Activated T-helper 1 cell treated with anti-CD3 and anti-CD28 coated beads, Interleukin-12 subunit alpha, Interleukin-12 subunit beta, Interleukin-2, Interleukin-4 antibody, amounts not matched to agents 30 ng/mL and 10 ng/mL and 1 ng/mL, durations not matched to agents 14 hours and 24 hours and 36 hours (primary cell): ENCODE results near the gene CES3. TPM values are rescaled to one million over a fixed set of nuclear protein-coding genes. Genes with fewer than 3 reads are reported as not detected.
"Not testable (repeated sequence)": the region's sequence is repeated elsewhere in the genome, so short reads cannot be mapped to it uniquely, and the experiment has no call there.

Experiments
- DNase-seq: peaks from one replicate; pipeline ENCODE4 v3.0.0; 2021; ENCODE audit warnings: low spot score
- H3K27ac Mint-ChIP-seq: one replicate; pipeline ENCODE4 v1.8.0; 2021; ENCODE audit warnings: mild to moderate bottlenecking, mixed read lengths
- H3K27me3 Mint-ChIP-seq: one replicate; pipeline ENCODE4 v1.8.0; 2022; ENCODE audit warnings: mild to moderate bottlenecking, moderate library complexity, mixed read lengths; ENCODE audit not compliant: insufficient read depth
- H3K36me3 Mint-ChIP-seq: one replicate; pipeline ENCODE4 v1.8.0; 2021; ENCODE audit warnings: low read depth, mixed read lengths
- H3K4me1 Mint-ChIP-seq: one replicate; pipeline ENCODE4 v1.8.0; 2021; ENCODE audit warnings: low read depth, mixed read lengths
- H3K4me3 Mint-ChIP-seq: one replicate; pipeline ENCODE4 v1.8.0; 2021; ENCODE audit warnings: mild to moderate bottlenecking, moderate library complexity, mixed read lengths
- H3K9me3 Mint-ChIP-seq: one replicate; pipeline ENCODE4 v1.8.0; 2021; ENCODE audit warnings: mixed read lengths
- intact Hi-C: fragments of 100-400 bp; cut with micrococcal nuclease; formaldehyde crosslinking; loops from one replicate; pipeline ENCODE4 v1.15.1; 2024
- total RNA-seq: library from RNA; stranded (reverse); gene quantifications from 2 replicates; pipeline ENCODE4 v1.2.3, GENCODE V29; 2022

The CES3 gene
- total RNA-seq, 1 donor from 2014 or later = 5.6 TPM

DNA sequence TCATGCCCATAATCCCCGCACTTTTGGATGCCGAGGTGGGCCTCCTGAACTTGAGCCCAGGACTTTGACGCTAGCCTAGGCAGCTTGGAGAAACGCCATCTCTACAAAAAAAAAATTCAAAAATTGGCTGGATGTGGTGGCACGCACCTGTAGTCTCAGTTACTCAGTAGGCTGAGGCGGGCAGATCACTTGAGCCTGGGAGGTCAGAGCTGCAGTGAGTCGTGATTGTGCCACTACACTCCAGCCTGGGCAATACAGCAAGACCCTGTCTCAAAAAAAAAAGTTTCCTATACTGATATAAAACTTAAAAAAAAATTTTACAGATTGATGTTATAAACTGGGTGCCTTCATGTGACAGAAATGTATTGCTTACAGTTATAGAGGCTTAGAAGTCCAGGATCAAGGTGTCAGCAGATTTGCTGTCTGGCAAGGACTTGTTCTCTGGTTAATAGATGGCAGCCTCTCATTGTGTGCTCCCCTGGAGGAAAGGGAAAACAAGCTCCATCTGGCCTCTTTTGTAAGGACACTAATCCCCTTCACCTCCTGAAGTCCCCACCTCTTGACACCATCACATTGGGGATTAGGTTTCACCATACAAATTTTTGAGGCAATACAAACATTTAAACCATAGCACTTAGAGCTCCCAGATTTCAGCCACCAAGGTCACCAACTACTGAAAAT, 8.5 kb upstream of the CES3 start:
- Mint-ChIP-seq H3K4me1 (peaks cover 23% of the 10 kb centered on the region), H3K27me3 (peaks cover 27% of the 10 kb centered on the region), H3K27ac (no peak overlapping the region), H3K4me3 (no peak overlapping the region), H3K9me3 (peaks cover 8% of the 10 kb centered on the region), H3K36me3 (no peaks in the 10 kb centered on the region)
- DNase-seq = no peak
- intact Hi-C loops = loop anchor here (5.0 kb wide), 2 partner anchors 150 to 465 kb away; partner anchors contain the start of gene ZDHHC1

DNA sequence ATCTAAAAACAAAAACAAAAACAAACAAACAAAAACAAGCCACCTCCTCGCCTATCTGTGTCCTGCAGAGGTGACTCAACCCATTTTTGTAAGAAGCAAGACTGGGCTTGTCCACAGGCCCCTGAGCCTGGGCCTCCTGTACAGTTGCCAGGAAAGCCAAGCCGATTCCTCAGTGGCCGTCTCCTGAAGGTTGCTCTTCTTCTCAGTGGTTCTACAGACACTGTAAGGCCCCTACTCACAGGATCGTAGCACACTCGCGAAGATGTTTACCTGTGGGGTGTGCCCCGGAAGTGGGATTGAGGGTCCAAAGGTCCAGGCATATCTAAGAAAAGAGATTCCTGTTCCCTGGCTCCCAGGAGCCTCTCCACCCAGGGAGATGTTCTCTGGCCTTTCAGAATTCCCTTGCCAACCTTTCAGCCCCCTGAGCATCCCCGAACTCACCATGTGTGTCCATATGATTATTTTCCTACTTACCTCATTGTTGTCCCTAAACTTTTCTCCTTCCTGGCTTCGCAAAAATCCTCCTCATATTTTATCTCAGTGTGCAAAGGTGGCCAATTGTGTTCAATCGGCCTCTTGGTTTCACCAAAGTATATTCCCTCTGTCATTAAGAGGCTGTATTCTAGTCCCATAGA, 7.5 kb upstream of the CES3 start:
- Mint-ChIP-seq H3K36me3 (no peaks in the 10 kb centered on the region), H3K9me3 (peaks cover 8% of the 10 kb centered on the region), H3K4me1 (peaks cover 25% of the 10 kb centered on the region), H3K27ac (peak overlapping the region; percentile 2), H3K27me3 (peaks cover 20% of the 10 kb centered on the region), H3K4me3 (no peak overlapping the region)
- DNase-seq = no peak
- intact Hi-C loops = loop anchor here (1.0 to 5.0 kb wide), 7 partner anchors 24 to 464 kb away; partner anchors contain the start of genes MATCAP1 and ZDHHC1

DNA sequence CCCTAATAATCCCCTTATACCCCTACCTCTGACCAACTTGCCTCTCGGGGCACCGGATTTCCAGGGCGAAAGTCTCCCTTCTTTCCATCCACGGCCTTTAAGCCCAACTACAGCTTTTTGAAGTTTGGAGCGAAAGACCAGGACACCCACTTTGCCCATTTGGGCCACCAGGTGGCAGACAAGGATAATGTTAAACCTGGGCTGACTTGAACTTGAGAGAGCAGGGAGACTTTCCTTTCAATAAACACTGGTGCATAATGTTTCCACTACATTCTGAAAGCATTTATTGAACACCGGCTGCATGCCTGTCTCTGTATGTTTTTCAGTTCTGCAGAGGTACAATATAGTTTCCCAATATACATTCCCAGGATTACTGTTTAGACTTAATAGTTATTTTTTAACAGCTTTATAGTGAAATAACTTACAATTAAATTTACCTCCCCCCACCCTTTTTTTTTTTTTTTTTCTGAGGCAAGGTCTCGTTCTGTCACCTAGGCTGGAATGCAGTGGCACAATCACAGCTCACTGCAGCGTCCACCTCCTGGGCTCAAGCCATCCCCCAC, 6.9 kb upstream of the CES3 start:
- H3K4me3 Mint-ChIP-seq = no peak overlapping the region
- H3K36me3 Mint-ChIP-seq = no peaks in the 10 kb centered on the region
- intact Hi-C loops = loop anchor here (1.0 to 5.0 kb wide), 7 partner anchors 23 to 463 kb away; partner anchors contain the start of genes MATCAP1 and ZDHHC1
- peaks cover 30% of the 10 kb centered on the region for H3K4me1 Mint-ChIP-seq
- peak; percentile 71 for DNase-seq
- peak overlapping the region; percentile 18 for H3K27ac Mint-ChIP-seq
- peaks cover 8% of the 10 kb centered on the region for H3K9me3 Mint-ChIP-seq
- H3K27me3 Mint-ChIP-seq = peaks cover 16% of the 10 kb centered on the region

DNA sequence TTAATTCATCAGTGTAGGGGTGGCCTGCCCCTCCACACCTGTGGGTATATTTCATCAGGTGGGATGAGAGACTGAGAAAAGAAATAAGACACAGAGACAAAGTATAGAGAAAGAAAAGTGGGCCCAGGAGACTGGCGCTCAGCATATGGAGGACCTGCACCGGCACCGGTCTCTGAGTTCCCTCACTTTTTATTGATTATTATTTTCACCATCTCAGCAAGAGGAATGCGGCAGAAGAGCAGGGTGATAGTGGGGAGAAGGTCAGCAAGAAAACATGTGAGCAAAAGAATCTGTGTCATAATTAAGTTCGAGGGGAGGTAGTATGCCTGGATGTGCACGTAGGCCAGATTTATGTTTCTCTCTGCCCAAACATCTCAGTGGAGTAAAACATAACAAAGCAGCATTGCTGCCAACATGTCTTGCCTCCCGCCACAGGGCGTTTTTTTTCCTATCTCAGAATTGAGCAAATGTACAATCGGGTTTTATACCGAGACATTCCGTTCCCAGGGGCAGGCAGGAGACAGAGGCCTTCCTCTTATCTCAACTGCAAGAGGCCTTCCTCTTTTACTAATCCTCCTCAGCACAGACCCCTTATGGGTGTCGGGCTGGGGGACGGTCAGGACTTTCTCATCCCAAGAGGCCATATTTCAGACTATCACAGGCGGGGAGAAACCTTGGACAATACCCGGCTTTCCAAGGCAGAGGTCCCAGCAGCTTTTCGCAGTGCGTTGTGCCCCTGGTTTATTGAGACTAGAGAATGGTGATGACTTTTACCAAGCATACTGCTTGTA, 5.5 kb upstream of the CES3 start:
- not testable (repeated sequence) for H3K4me3 Mint-ChIP-seq, H3K9me3 Mint-ChIP-seq, H3K36me3 Mint-ChIP-seq, H3K27ac Mint-ChIP-seq, DNase-seq
- Mint-ChIP-seq H3K4me1 (peaks cover 35% of the 10 kb centered on the region), H3K27me3 (peaks cover 12% of the 10 kb centered on the region)
- intact Hi-C loops = loop anchor here (2.0 kb wide), 1 partner anchor 61 kb away; no protein-coding TSS in a partner anchor

DNA sequence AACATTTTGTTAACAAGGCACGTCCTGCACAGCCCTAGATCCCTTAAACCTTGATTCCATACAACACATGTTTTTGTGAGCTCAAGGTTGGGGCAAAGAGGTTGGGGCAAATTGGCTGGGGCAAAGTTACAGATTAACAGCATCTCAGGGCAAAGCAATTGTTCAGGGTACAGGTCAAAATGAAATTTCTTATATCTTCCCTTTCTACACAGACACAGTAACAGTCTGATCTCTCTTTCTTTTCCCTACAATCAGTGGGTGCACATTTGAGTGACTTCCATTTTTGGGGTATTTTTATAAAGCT, 5.0 kb upstream of the CES3 start:
- intact Hi-C loops, H3K4me3 Mint-ChIP-seq, H3K27ac Mint-ChIP-seq, H3K36me3 Mint-ChIP-seq, H3K9me3 Mint-ChIP-seq, DNase-seq: not testable (repeated sequence)
- Mint-ChIP-seq H3K4me1 (peaks cover 37% of the 10 kb centered on the region), H3K27me3 (peaks cover 12% of the 10 kb centered on the region)

DNA sequence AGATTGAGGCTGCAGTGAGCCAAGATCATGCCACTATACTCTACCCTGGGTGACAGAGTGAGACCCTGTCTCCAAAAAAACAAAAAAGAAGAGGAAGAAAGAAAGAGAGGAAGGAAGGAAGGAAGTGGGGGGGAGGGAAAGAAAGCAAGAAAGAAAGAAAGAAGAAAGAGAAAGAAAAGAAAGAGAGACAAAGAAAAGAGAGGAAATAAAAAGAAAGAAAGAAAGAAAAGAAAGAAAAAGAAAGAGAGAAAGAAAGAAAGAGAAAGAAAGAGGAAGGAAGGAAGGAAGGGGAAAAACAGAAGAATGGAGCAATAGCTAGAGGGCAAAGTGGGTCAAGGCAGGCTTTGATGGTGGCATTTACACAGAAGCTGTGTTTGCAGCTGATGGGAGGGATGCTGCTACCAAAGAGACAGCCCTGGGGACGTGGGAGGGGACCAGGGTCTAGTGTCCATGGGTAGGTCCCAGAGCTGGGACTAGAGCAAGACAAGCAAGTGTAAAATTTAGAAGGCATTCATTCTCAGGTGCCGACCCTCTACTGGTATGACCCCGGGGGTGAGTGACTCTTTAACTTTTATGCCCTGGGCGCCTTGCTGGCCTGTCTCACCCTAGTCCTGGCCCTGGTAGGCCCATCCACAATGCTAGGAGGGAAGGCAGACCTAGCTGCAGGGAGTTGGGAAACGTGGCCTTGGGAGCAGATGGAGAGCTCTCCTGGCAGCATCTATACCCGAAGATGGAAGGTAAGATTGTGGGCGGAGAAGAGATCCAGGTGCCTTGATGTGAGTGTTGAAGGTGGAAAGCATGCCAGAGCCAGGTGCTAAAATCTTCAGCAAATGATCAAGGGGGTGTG, 2.0 kb upstream of the CES3 start:
- peak overlapping the region; percentile 8 for H3K27ac Mint-ChIP-seq
- peaks cover 4% of the 10 kb centered on the region for H3K27me3 Mint-ChIP-seq
- DNase-seq = no peak
- intact Hi-C loops = no loop called here
- no peaks in the 10 kb centered on the region for H3K36me3 Mint-ChIP-seq
- peaks cover 46% of the 10 kb centered on the region for H3K4me1 Mint-ChIP-seq
- no peak overlapping the region for H3K4me3 Mint-ChIP-seq
- no peaks in the 10 kb centered on the region for H3K9me3 Mint-ChIP-seq

DNA sequence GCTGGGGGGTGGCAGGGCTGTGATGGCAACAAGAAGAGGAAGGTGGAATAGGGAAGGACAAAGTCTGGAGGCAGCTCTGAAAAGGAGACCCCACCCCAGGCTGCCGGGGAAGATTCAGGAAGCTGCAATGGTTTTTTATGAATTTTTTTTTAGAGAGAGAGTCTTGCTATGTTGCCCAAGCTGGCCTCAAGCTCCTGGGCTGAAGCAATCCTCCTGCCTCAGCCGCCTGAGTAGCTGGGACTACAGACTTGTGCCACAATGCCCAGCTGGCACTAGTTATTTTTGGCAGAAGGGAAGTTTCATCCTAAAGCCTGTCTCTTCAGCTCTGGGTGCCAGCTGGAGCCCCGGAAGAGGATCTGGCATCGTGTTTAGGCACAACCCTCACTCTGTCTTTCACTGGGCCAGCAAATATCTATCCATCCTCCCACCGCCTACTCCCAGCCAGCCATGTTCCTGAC, 1.3 kb upstream of the CES3 start:
- Mint-ChIP-seq H3K36me3 (no peaks in the 10 kb centered on the region), H3K9me3 (no peaks in the 10 kb centered on the region), H3K27me3 (peaks cover 4% of the 10 kb centered on the region), H3K4me3 (no peak overlapping the region), H3K27ac (no peak overlapping the region), H3K4me1 (peaks cover 45% of the 10 kb centered on the region)
- intact Hi-C loops = no loop called here
- DNase-seq = no peak

DNA sequence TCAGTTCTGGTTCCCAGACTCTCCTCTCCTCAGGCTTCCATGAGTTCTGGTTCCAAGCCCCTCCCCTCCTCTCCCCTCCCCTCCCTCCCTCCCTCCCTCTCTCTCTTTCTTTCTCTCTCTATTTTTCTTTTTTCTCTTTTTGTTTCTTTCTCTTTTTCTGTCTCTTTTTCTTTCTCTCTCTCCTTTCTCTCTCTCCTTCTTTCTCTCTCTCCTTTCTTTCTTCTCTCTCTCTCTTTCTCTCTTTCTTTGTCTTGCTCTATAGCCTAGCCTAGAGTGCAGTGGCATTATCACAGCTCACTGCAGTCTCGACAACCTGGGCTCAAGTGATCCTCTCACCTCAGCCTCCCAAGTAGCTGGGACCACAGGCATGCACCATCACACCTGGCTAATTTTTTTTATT, 796 bp upstream of the CES3 start:
- Mint-ChIP-seq H3K36me3 (no peaks in the 10 kb centered on the region), H3K9me3 (no peaks in the 10 kb centered on the region), H3K27me3 (peaks cover 4% of the 10 kb centered on the region), H3K4me3 (no peak overlapping the region), H3K4me1 (peaks cover 45% of the 10 kb centered on the region), H3K27ac (no peak overlapping the region)
- intact Hi-C loops = no loop called here
- DNase-seq = no peak

DNA sequence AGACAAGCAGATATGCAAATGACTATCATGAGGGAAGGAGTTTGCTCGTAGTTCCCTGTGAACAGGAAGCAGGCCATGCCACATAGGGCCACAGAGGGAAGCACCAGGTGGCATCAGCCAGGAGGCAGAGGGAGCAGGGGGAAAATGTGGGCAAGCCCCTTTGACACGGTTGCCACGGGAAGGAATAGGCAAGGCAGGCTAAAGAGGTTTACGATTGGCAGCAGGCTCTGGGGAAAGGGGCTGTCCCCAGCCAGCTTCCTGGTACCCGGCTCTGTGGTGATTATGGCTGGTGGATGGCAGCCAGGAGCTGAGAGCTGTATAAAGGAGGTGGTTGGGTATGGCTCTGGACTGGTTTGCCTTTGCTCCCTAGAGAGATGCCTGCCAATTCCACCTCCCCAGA, 848 bp downstream of the CES3 start:
- intact Hi-C loops = no loop called here
- Mint-ChIP-seq H3K9me3 (no peaks in the 10 kb centered on the region), H3K4me3 (peak overlapping the region; percentile 82), H3K27me3 (peaks cover 4% of the 10 kb centered on the region), H3K4me1 (peaks cover 45% of the 10 kb centered on the region), H3K36me3 (no peaks in the 10 kb centered on the region), H3K27ac (peak overlapping the region; percentile 94)
- no peak for DNase-seq

DNA sequence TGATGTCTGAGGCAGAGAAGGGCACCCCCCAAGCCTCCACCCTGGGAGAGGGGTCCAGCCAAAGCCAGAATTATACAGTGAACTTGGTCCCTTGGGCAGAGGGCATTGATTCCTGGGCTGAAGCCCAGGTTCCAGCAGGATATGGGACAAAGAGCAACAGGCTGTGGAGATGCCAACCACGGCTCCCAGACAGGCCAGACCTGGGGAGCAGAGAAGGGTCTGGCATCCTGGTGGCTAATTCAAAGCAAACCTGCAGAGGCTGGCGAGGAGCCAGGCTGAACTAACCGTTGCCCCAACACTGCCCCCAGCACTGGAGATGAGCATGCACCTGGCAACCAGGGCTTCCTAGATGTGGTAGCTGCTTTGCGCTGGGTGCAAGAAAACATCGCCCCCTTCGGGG, 3.0 kb downstream of the CES3 start:
- Mint-ChIP-seq H3K4me3 (no peak overlapping the region), H3K27me3 (peaks cover 6% of the 10 kb centered on the region)
- intact Hi-C loops = no loop called here

DNA sequence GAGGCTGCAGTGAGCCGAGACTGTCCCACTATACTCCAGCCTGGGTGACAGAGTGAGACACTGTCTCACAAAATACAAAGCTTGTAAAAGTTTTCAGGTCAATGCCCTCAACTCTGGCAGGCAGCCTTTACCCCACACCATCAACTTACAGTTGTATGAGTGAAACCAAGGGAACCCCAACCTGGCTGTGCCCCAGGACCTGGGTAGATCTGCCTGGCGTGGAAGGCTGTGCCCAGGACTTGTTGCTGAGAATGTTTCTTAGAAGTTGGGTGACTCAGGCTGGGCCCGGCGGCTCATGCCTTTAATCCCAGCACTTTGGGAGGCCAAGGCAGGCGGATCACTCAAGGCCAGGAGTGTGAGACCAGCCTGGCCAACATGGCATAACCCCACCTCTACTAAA, 7.8 kb downstream of the CES3 start:
- intact Hi-C loops = no loop called here
- Mint-ChIP-seq H3K27me3 (peaks cover 3% of the 10 kb centered on the region), H3K27ac (no peak overlapping the region), H3K36me3 (peaks cover 1% of the 10 kb centered on the region), H3K4me1 (no peaks in the 10 kb centered on the region), H3K4me3 (no peak overlapping the region), H3K9me3 (no peaks in the 10 kb centered on the region)
- DNase-seq = no peak

More for the DNA sequence above, 3.0 kb downstream of the CES3 start:
- H3K27ac Mint-ChIP-seq = no peak overlapping the region
- peaks cover 1% of the 10 kb centered on the region for H3K36me3 Mint-ChIP-seq
- DNase-seq = no peak
- H3K9me3 Mint-ChIP-seq = no peaks in the 10 kb centered on the region
- H3K4me1 Mint-ChIP-seq = peaks cover 28% of the 10 kb centered on the region
